GM18499 (cell line): ENCODE results near the gene THYN1.
A peak's percentile ranks its signal among the peaks of the same experiment; 100 is the strongest.
"Not testable (repeated sequence)": the region's sequence is repeated elsewhere in the genome, so short reads cannot be mapped to it uniquely, and the experiment has no call there.

Experiments
- ATAC-seq: cut with Tn5 transposase; IDR thresholded peaks from one replicate; pipeline ENCODE4 v1.9.1; 2021; ENCODE audit warnings: moderate number of reproducible peaks; ENCODE audit not compliant: insufficient read depth, unreplicated experiment

THYN1 gene

GRCh38 chr11:134253188-134253993 lies at the start of gene THYN1, which contains the start of gene ACAD8:
TSS of gene THYN1 (minus strand) at chr11:134253352. CDS start at chr11:134252882, 470 bp downstream.
TSS of gene ACAD8 (plus strand) at chr11:134253568. CDS start at chr11:134253601, 33 bp downstream.
- peak; percentile 94 for ATAC-seq

- no peak for ATAC-seq
These were observed 41.5 kb upstream of the THYN1 start for GRCh38 chr11:134294664-134295063.

- no peak for ATAC-seq
These were observed 40.3 kb upstream of the THYN1 start for GRCh38 chr11:134293119-134294113.

- ATAC-seq: no peak
These were observed 39.5 kb upstream of the THYN1 start for GRCh38 chr11:134292661-134293060.

GRCh38 chr11:134291196-134291595 lies 38.0 kb upstream of the THYN1 start:
- no peak for ATAC-seq

GRCh38 chr11:134290646-134291045 lies 37.5 kb upstream of the THYN1 start:
- no peak for ATAC-seq

- ATAC-seq: no peak
These were observed 36.6 kb upstream of the THYN1 start for GRCh38 chr11:134289789-134290188.

GRCh38 chr11:134289167-134289566 lies 36.0 kb upstream of the THYN1 start:
- ATAC-seq: no peak

- ATAC-seq: no peak
These were observed 35.3 kb upstream of the THYN1 start for GRCh38 chr11:134288486-134288885.

- no peak for ATAC-seq
These were observed 34.4 kb upstream of the THYN1 start for GRCh38 chr11:134287561-134287960.

- ATAC-seq: not testable (repeated sequence)
These were observed 31.2 kb upstream of the THYN1 start for GRCh38 chr11:134284349-134284748.

GRCh38 chr11:134283461-134284230 lies 30.5 kb upstream of the THYN1 start:
- no peak for ATAC-seq

GRCh38 chr11:134282121-134283045 lies 29.2 kb upstream of the THYN1 start:
- ATAC-seq: no peak

GRCh38 chr11:134281635-134282034 lies 28.5 kb upstream of the THYN1 start:
- ATAC-seq: not testable (repeated sequence)

- ATAC-seq: no peak
These were observed 25.2 kb upstream of the THYN1 start for GRCh38 chr11:134278356-134278755.

GRCh38 chr11:134277183-134278001 lies 24.2 kb upstream of the THYN1 start:
- ATAC-seq: no peak

- ATAC-seq: no peak
These were observed 23.4 kb upstream of the THYN1 start for GRCh38 chr11:134276396-134277182.
